GM23248 (cell line): ENCODE results near the gene TRPM3.

Experiments
- EZH2 ChIP-seq: fragments of 200-600 bp; sonication (generic); IDR thresholded peaks from 2 replicates; pipeline ENCODE4 v1.6.1; 2018; ENCODE audit warnings: antibody characterized with exemption, mild to moderate bottlenecking; ENCODE audit not compliant: insufficient read depth, poor library complexity, severe bottlenecking
- EZH2phosphoT487 ChIP-seq: fragments of 200-600 bp; sonication (generic); IDR thresholded peaks from 2 replicates; pipeline ENCODE4 v1.6.1; 2018; ENCODE audit warnings: antibody characterized with exemption, moderate library complexity, mild to moderate bottlenecking, low read depth; ENCODE audit not compliant: insufficient read depth

DNA sequence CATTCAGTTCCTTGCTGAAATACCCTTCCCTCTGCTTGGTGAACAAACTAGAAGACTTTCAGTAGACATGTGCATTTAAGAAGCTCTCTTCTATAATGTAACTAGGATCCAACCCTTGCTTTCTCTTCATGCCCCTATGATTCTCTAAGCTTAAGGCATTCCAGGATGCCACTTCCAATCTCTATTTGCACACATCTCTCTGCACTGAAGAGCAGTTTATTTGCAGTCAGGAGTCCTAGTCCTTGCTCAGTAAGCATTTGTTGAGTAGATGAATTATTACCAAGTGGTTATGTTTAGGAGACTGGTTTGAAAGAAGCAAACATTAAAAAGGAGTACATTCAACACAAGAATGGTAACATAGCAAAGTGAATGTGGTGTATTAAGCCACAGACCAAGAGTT lies 432.7 kb downstream of the TRPM3 start:
- TF ChIP-seq EZH2 = no peak
- no peak for TF ChIP-seq EZH2phosphoT487
